ENCODE results near the gene GCHFR.

GRCh38 chr15:40743921-40744814 lies 19.7 kb upstream of the GCHFR start:
- TF ChIP-seq, protein P1, sequence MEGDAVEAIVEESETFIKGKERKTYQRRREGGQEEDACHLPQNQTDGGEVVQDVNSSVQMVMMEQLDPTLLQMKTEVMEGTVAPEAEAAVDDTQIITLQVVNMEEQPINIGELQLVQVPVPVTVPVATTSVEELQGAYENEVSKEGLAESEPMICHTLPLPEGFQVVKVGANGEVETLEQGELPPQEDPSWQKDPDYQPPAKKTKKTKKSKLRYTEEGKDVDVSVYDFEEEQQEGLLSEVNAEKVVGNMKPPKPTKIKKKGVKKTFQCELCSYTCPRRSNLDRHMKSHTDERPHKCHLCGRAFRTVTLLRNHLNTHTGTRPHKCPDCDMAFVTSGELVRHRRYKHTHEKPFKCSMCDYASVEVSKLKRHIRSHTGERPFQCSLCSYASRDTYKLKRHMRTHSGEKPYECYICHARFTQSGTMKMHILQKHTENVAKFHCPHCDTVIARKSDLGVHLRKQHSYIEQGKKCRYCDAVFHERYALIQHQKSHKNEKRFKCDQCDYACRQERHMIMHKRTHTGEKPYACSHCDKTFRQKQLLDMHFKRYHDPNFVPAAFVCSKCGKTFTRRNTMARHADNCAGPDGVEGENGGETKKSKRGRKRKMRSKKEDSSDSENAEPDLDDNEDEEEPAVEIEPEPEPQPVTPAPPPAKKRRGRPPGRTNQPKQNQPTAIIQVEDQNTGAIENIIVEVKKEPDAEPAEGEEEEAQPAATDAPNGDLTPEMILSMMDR (IDR thresholded peaks at IDR 0.05; ENCODE audit: poor library complexity, severe bottlenecking): no peak
- TF ChIP-seq TAF1 (IDR thresholded peaks at IDR 0.05; ENCODE audit: low read depth): no peak
- no peak for TF ChIP-seq REST (IDR thresholded peaks at IDR 0.05; ENCODE audit: borderline replicate concordance)
- TF ChIP-seq EP300 (conservative IDR thresholded peaks at IDR 0.05; ENCODE audit: poor library complexity, severe bottlenecking): no peak
- no peak for TF ChIP-seq SMC3 (conservative IDR thresholded peaks at IDR 0.05; ENCODE audit: poor library complexity)

All from neural cell (in vitro differentiated cells).